SK-N-MC (cell line): Measurements from ENCODE around the gene ETF1.

Source experiments
- EZH2 ChIP-seq: fragments of 200-600 bp; sonication (generic); IDR thresholded peaks from one replicate; pipeline ENCODE4 v1.6.1; 2017; ENCODE audit warnings: antibody characterized with exemption
- FOXP2 ChIP-seq: optimal IDR thresholded peaks from 2 replicates; pipeline ENCODE3; 2011; ENCODE audit warnings: mild to moderate bottlenecking, moderate library complexity; ENCODE audit not compliant: insufficient read depth; ENCODE audit errors: extremely low read length, control extremely low read depth
- POLR2AphosphoS5 ChIP-seq: IDR thresholded peaks from 2 replicates; pipeline ENCODE4 v1.6.1; 2012; ENCODE audit warnings: mild to moderate bottlenecking, low read depth, low read length, borderline replicate concordance

GRCh38 chr5:138577452-138577851 is 34.4 kb upstream of the ETF1 start:
- no peak for TF ChIP-seq FOXP2
- TF ChIP-seq POLR2AphosphoS5 = no peak
- no peak for TF ChIP-seq EZH2
